ENCODE measurements around the gene KCNIP4. TPM values are rescaled to one million over a fixed set of nuclear protein-coding genes. Genes with fewer than 3 reads are reported as not detected.

Gene KCNIP4
- total and polyA plus RNA-seq, 2 of the 4 experiments (the other 2 are of a cell fraction): not detected

- no CpG with 5 or more reads among the region's 4 CpGs for WGBS, 2 experiments (ENCODE audit: extremely low coverage in 2 of 2, insufficient read length in 1 of 2)
- in situ Hi-C loops (cut with MboI; ENCODE audit: low sequenced_read_pairs) (no loop called here), intact Hi-C loops (cut with micrococcal nuclease) (no loop called here), dilution Hi-C loops (cut with HindIII; ENCODE audit: low sequenced_read_pairs, unreplicated experiment) (no loop called here)
- Histone ChIP-seq H4K8ac (ENCODE audit: low read depth in 2 of 2, low read length in 2 of 2) (no peak overlapping the region), H2AK5ac (ENCODE audit: low read depth, low read length) (no peak overlapping the region), H2BK120ac (ENCODE audit: low read depth, low read length) (no peak overlapping the region), H3K23ac (ENCODE audit: low read depth, low read length) (no peak overlapping the region), H3K27ac (ENCODE audit: insufficient read depth, low read length) (no peak overlapping the region), H3K18ac (ENCODE audit: low read depth, low read length) (no peak overlapping the region), H3K79me1 (ENCODE audit: low read depth in 1 of 2, low read length in 2 of 2) (no peaks in the 10 kb centered on the region), H2AK9ac (replicated peaks; ENCODE audit: low read depth, low read length, poor library complexity) (no peak overlapping the region), H4K5ac (ENCODE audit: low read depth, low read length) (no peak overlapping the region), H3K27me3 (ENCODE audit: control insufficient read depth, insufficient read depth, low read length) (no peaks in the 10 kb centered on the region), H4K91ac (ENCODE audit: insufficient read depth, low read depth, low read length) (no peak overlapping the region), H3K4me2 (ENCODE audit: low read depth, low read length) (no peak overlapping the region), H2BK5ac (ENCODE audit: low read depth, low read length, poor library complexity, severe bottlenecking) (no peak overlapping the region), H2AFZ (replicated peaks; ENCODE audit: low read length, poor library complexity) (no peak overlapping the region), H3K56ac (ENCODE audit: extremely low read depth, insufficient read depth, low read length) (no peak overlapping the region), H3K36me3 (ENCODE audit: control insufficient read depth, insufficient read depth, low read length) (no peaks in the 10 kb centered on the region), H3K9me1 (ENCODE audit: insufficient read depth, low read length) (no peaks in the 10 kb centered on the region), H3K14ac (replicated peaks; ENCODE audit: low read depth, low read length) (no peak overlapping the region), H2BK20ac (ENCODE audit: low read depth, low read length) (no peak overlapping the region), H4K20me1 (ENCODE audit: insufficient read depth, low read length) (no peaks in the 10 kb centered on the region), H3K9me3 (ENCODE audit: control insufficient read depth, insufficient read depth, low read length) (no peaks in the 10 kb centered on the region), H3K4me3 (ENCODE audit: insufficient read depth, low read depth, low read length) (no peak overlapping the region), H2BK15ac (ENCODE audit: low read depth, low read length) (no peak overlapping the region), H3K9ac (ENCODE audit: low read depth, low read length) (no peak overlapping the region), H3K4ac (ENCODE audit: low read depth, low read length) (no peak overlapping the region), H3K4me1 (ENCODE audit: control insufficient read depth, insufficient read depth, low read length) (no peaks in the 10 kb centered on the region)
- no TSS peak for BruUV-seq (replicated peaks)
- ChIA-PET POLR2A (ENCODE audit: unreplicated experiment) (no interaction called here), CTCF (interaction anchor here (0.7 kb wide), 1 partner anchor 62 kb away, joined by 3 read pairs; no protein-coding TSS in a partner anchor)
- DNase-seq (no peak), ATAC-seq (ENCODE audit: low read depth) (no peak)
- no peak for TF ChIP-seq CTCF (conservative IDR thresholded peaks at IDR 0.05; ENCODE audit: low read depth, low read length)
- TF ChIP-seq BHLHE40 (IDR thresholded peaks at IDR 0.05; ENCODE audit: low read depth, low read length): no peak
- TF ChIP-seq MXI1 (IDR thresholded peaks at IDR 0.05; ENCODE audit: borderline replicate concordance, low read depth, low read length): no peak
- TF ChIP-seq RCOR1 (IDR thresholded peaks at IDR 0.05; ENCODE audit: insufficient replicate concordance, low read length): no peak
- no peak for TF ChIP-seq NFE2L2 (IDR thresholded peaks at IDR 0.05; ENCODE audit: low read depth, low read length)
- no peak for TF ChIP-seq RFX5 (IDR thresholded peaks at IDR 0.05; ENCODE audit: low read depth, low read length)
- no peak for TF ChIP-seq USF2 (IDR thresholded peaks at IDR 0.05; ENCODE audit: low read depth, low read length)
- no peak for TF ChIP-seq CEBPB (IDR thresholded peaks at IDR 0.05; ENCODE audit: low read depth, low read length)
- TF ChIP-seq CHD1 (IDR thresholded peaks at IDR 0.05; ENCODE audit: low read depth, low read length): no peak
- TF ChIP-seq RAD21 (IDR thresholded peaks at IDR 0.05; ENCODE audit: low read length): no peak
- no peak for TF ChIP-seq MAZ (IDR thresholded peaks at IDR 0.05; ENCODE audit: borderline replicate concordance, low read depth, low read length)
- TF ChIP-seq MAFK (IDR thresholded peaks at IDR 0.05; ENCODE audit: low read depth, low read length): no peak
- TF ChIP-seq, protein P1, sequence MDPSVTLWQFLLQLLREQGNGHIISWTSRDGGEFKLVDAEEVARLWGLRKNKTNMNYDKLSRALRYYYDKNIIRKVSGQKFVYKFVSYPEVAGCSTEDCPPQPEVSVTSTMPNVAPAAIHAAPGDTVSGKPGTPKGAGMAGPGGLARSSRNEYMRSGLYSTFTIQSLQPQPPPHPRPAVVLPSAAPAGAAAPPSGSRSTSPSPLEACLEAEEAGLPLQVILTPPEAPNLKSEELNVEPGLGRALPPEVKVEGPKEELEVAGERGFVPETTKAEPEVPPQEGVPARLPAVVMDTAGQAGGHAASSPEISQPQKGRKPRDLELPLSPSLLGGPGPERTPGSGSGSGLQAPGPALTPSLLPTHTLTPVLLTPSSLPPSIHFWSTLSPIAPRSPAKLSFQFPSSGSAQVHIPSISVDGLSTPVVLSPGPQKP (IDR thresholded peaks at IDR 0.05; ENCODE audit: borderline replicate concordance, low read depth, low read length): no peak
Observed at GRCh38 chr4:21960793-21961192, 12.2 kb upstream of the KCNIP4 start.
